Colonic mucosa (tissue), 4 donors: ENCODE measurements around the gene HDLBP. TPM values are rescaled to one million over a fixed set of nuclear protein-coding genes. Genes with fewer than 3 reads are reported as not detected.

ENCODE experiments used
- DNase-seq: peaks from one replicate; pipeline ENCODE4 v3.0.0-alpha.2; 2020
- H3K27ac ChIP-seq: fragments of 200-600 bp; one replicate; pipeline ENCODE4 v1.8.0; 2021
- H3K27me3 ChIP-seq: fragments of 200-600 bp; one replicate; pipeline ENCODE4 v1.8.0; 2021
- H3K36me3 ChIP-seq: fragments of 200-600 bp; one replicate; pipeline ENCODE4 v1.8.0; 2021
- H3K4me1 ChIP-seq: fragments of 200-600 bp; one replicate; pipeline ENCODE4 v1.8.0; 2021; ENCODE audit warnings: mild to moderate bottlenecking
- H3K4me3 ChIP-seq: fragments of 200-600 bp; one replicate; pipeline ENCODE4 v1.8.0; 2021
- H3K9ac ChIP-seq, 2 donors: one replicate each; pipeline ENCODE4 v1.7.0; 2013; ENCODE audit warnings: control low read depth in 2 of 2, low read depth in 2 of 2, low read length in 2 of 2
- H3K9me3 ChIP-seq: fragments of 200-600 bp; one replicate; pipeline ENCODE4 v1.8.0; 2021
- CTCF ChIP-seq: fragments of 200-600 bp; IDR thresholded peaks from one replicate; pipeline ENCODE4 v1.8.0; 2022; ENCODE audit warnings: antibody characterized with exemption, mild to moderate bottlenecking
- intact Hi-C: fragments of 100-400 bp; cut with DNase I; formaldehyde crosslinking; loops from one replicate; pipeline ENCODE4 v1.14.1; 2022
- total RNA-seq, 2 donors: library from RNA; stranded (reverse); fragmentation: NEBNext Ultra II Directional in 1 of 2; extraction: Animal tissue kit (Norgen Biotek cat#: 25700) in 1 of 2; gene quantifications; one replicate each; pipeline ENCODE4 v1.2.1, GENCODE V29; 2021
- donor health status: healthy.
- donor health status: DM: no; HTN: no; CAD: no.
- donor health status: DM: no; HTN: no; CAD: no.

Gene HDLBP
- total RNA-seq, 2 donors from 2014 or later = 483 to 625 TPM

- Histone ChIP-seq H3K9ac (no peak overlapping the region), H3K27ac (no peak overlapping the region), H3K36me3 (no peaks in the 10 kb centered on the region), H3K4me3 (peak overlapping the region; percentile 50), H3K9me3 (no peaks in the 10 kb centered on the region), H3K4me1 (no peaks in the 10 kb centered on the region), H3K27me3 (no peaks in the 10 kb centered on the region)
- intact Hi-C loops = no loop called here
- TF ChIP-seq CTCF = no peak
- no peak for DNase-seq
Observed at GRCh38 chr2:241219030-241219382, 96.5 kb downstream of the HDLBP start.

DNA sequence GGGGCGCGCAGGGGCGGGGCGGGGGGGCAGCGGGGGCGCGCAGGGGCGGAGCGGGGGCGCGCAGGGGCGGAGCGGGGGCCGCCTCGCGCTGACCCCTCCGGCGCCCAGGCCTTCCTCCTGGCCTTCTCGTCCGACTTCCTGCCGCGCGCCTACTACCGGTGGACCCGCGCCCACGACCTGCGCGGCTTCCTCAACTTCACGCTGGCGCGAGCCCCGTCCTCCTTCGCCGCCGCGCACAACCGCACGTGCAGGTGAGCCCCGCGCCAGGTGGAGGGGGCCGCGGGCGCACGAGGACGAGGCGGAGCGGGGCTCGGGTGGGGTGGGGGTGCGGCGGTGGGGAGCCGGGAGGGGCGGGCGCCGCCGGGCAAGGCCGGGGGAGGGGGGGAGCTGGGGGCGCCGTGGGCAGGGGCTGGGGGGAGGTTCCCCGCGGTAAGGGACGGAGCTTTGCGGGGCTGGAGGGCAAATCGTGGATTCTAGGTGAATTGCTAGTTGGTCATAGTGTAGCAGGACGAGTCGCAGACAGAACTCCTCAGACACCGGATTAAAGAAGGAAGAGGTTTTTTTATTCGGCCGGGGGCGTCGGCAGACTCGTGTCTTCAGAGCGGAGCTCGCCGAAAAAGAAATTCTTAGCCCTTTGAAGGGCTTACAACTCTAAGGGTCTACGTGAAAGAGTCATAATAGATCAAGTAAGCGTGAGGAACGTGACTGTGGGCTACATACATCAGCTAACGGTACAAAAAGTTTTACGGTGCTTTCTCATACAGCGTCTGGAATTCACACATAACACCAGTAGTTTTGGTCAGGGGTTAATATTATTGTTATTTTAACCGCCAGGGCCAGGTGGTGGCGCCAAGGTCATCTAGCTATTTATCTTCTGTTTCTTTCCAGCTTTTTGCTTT, 97.1 kb downstream of the HDLBP start:
- no peaks in the 10 kb centered on the region for H3K4me1 ChIP-seq
- intact Hi-C loops = no loop called here
- peak overlapping the region; percentile 50 for H3K4me3 ChIP-seq
- no peak overlapping the region for H3K9ac ChIP-seq
- no peaks in the 10 kb centered on the region for H3K36me3 ChIP-seq
- H3K27ac ChIP-seq = no peak overlapping the region
- H3K9me3 ChIP-seq = no peaks in the 10 kb centered on the region
- DNase-seq = peak; percentile 34
- no peak for TF ChIP-seq CTCF
- no peaks in the 10 kb centered on the region for H3K27me3 ChIP-seq

GRCh38 chr2:241217320-241218031, 98.0 kb downstream of the HDLBP start:
- intact Hi-C loops = no loop called here
- TF ChIP-seq CTCF = no peak
- no peaks in the 10 kb centered on the region for H3K4me1 ChIP-seq
- no peaks in the 10 kb centered on the region for H3K27me3 ChIP-seq
- peak overlapping the region; percentile 74 for H3K27ac ChIP-seq
- H3K36me3 ChIP-seq = no peaks in the 10 kb centered on the region
- no peaks in the 10 kb centered on the region for H3K9me3 ChIP-seq
- peak overlapping the region; percentile 19 to 56 for H3K9ac ChIP-seq
- H3K4me3 ChIP-seq = peak overlapping the region; percentile 48
- peak; percentile 60 for DNase-seq

GRCh38 chr2:241216211-241216761, 99.2 kb downstream of the HDLBP start:
- H3K4me1 ChIP-seq = no peaks in the 10 kb centered on the region
- no peak for TF ChIP-seq CTCF
- no peak overlapping the region for H3K27ac ChIP-seq
- DNase-seq = no peak
- no peak overlapping the region for H3K4me3 ChIP-seq
- H3K27me3 ChIP-seq = no peaks in the 10 kb centered on the region
- H3K9me3 ChIP-seq = no peaks in the 10 kb centered on the region
- H3K9ac ChIP-seq = no peak overlapping the region
- no peaks in the 10 kb centered on the region for H3K36me3 ChIP-seq
- intact Hi-C loops = no loop called here

- no peaks in the 10 kb centered on the region for H3K36me3 ChIP-seq
- intact Hi-C loops = no loop called here
- H3K9me3 ChIP-seq = no peaks in the 10 kb centered on the region
- H3K27ac ChIP-seq = no peak overlapping the region
- no peaks in the 10 kb centered on the region for H3K4me1 ChIP-seq
- no peak for TF ChIP-seq CTCF
- H3K4me3 ChIP-seq = no peak overlapping the region
- H3K9ac ChIP-seq = no peak overlapping the region
- no peaks in the 10 kb centered on the region for H3K27me3 ChIP-seq
- DNase-seq = no peak
Observed at GRCh38 chr2:241215421-241215820, 100.1 kb downstream of the HDLBP start.
